HepG2 (cell line): Measurements from ENCODE around the gene NPB. TPM values are rescaled to one million over a fixed set of nuclear protein-coding genes. Genes with fewer than 3 reads are reported as not detected.

Experiments used
- BRD4 ChIP-seq: sonication (generic); formaldehyde crosslinking; IDR thresholded peaks from 2 replicates; pipeline ENCODE4 v1.4.0; 2020; ENCODE audit warnings: missing genetic modification reagents
- ETV5 ChIP-seq: IDR thresholded peaks from 2 replicates; pipeline ENCODE4 v1.6.1; 2018; ENCODE audit warnings: missing biosample characterization, missing genetic modification reagents, inconsistent platforms, borderline replicate concordance
- FOXA1 ChIP-seq, 2 experiments: fragments of 450-650 bp in 1 of 2; sonication (generic) in 1 of 2; formaldehyde crosslinking in 1 of 2; IDR thresholded peaks; 2 replicates each; pipeline versions ENCODE4 v1.4.0 to v1.6.1; 2016 to 2020; ENCODE audit warnings: missing genetic modification reagents in 1 of 2
- FOXM1 ChIP-seq: sonication (generic); formaldehyde crosslinking; IDR thresholded peaks from 2 replicates; pipeline ENCODE4 v1.5.0; 2020; ENCODE audit warnings: missing genetic modification reagents
- GPN1 ChIP-seq: sonication (generic); formaldehyde crosslinking; IDR thresholded peaks from 2 replicates; pipeline ENCODE4 v1.5.1; 2020; ENCODE audit warnings: missing genetic modification reagents, borderline replicate concordance
- HDAC1 ChIP-seq: sonication (generic); formaldehyde crosslinking; IDR thresholded peaks from 2 replicates; pipeline ENCODE4 v1.5.1; 2020; ENCODE audit warnings: mild to moderate bottlenecking, missing genetic modification reagents
- HDAC6 ChIP-seq: fragments of 200-600 bp; sonication (generic); IDR thresholded peaks from 2 replicates; pipeline ENCODE4 v1.7.0; 2017; ENCODE audit warnings: mild to moderate bottlenecking, antibody characterized with exemption, low read length, low read depth
- HHEX ChIP-seq: IDR thresholded peaks from 2 replicates; pipeline ENCODE4 v1.6.1; 2016; ENCODE audit warnings: control low read depth
- HNF4A ChIP-seq: sonication (generic); formaldehyde crosslinking; IDR thresholded peaks from 2 replicates; pipeline ENCODE4 v1.4.0; 2020; ENCODE audit warnings: missing genetic modification reagents
- KMT2B ChIP-seq: IDR thresholded peaks from 2 replicates; pipeline ENCODE4 v1.6.1; 2016; ENCODE audit warnings: missing genetic modification reagents, missing compliant biosample characterization
- PCBP2 ChIP-seq: fragments of 200-400 bp; formaldehyde crosslinking; optimal IDR thresholded peaks from 2 replicates; pipeline ENCODE3; 2018; ENCODE audit warnings: low read length, low read depth; ENCODE audit not compliant: poor library complexity, severe bottlenecking
- RFX1 ChIP-seq: fragments of 450-650 bp; IDR thresholded peaks from 2 replicates; pipeline ENCODE4 v1.6.1; 2017
- SETDB1 ChIP-seq: sonication (generic); formaldehyde crosslinking; IDR thresholded peaks from 2 replicates; pipeline ENCODE4 v1.5.1; 2020; ENCODE audit warnings: missing genetic modification reagents, mild to moderate bottlenecking, borderline replicate concordance
- SRSF4 ChIP-seq: fragments of 200-400 bp; formaldehyde crosslinking; IDR thresholded peaks from one replicate; pipeline ENCODE4 v1.6.1; 2018; ENCODE audit warnings: mild to moderate bottlenecking, low read depth, low read length, moderate library complexity; ENCODE audit not compliant: poor library complexity, severe bottlenecking
- ZNF3 ChIP-seq: IDR thresholded peaks from 2 replicates; pipeline ENCODE4 v1.7.0; 2017; ENCODE audit warnings: inconsistent platforms
- ZNF678 ChIP-seq: sonication (generic); formaldehyde crosslinking; IDR thresholded peaks from 2 replicates; pipeline ENCODE4 v1.4.0; 2020; ENCODE audit warnings: mild to moderate bottlenecking, missing genetic modification reagents
- ZNF850 ChIP-seq: sonication (generic); formaldehyde crosslinking; conservative IDR thresholded peaks from 2 replicates; pipeline ENCODE4 v1.9.0; 2021; ENCODE audit warnings: mild to moderate bottlenecking, missing genetic modification reagents
- polyA plus RNA-seq, 8 experiments: library from polyadenylated mRNA; depleted of rRNA in 3 of 8; stranded (reverse) in 7 of 8; unstranded in 1 of 8; fragments of >200 nt; fragmentation: Illumina TruSeq in 4 of 8; extraction: Trizol in 4 of 8; gene quantifications; 2 replicates each; pipeline versions ENCODE4 v1.2.1 to v1.2.3, GENCODE V29; 2011 to 2016; ENCODE audit warnings: low read depth in 4 of 8, missing spikeins in 1 of 8, mixed read lengths in 1 of 8; ENCODE audit not compliant: insufficient read depth in 1 of 8
- total RNA-seq, 5 experiments: library from RNA; depleted of rRNA; stranded (reverse); fragments of >200 nt; fragmentation: Illumina TruSeq; extraction: Trizol; gene quantifications; 2 replicates each; pipeline ENCODE4 v1.2.3, GENCODE V29; 2016; ENCODE audit warnings: low read depth in 1 of 5
- TF ChIP-seq, protein P1 (sequence below): conservative IDR thresholded peaks from 2 replicates; pipeline ENCODE4 v1.6.1; 2018; ENCODE audit warnings: missing genetic modification reagents
- TF ChIP-seq, protein P2 (sequence below): sonication (generic); formaldehyde crosslinking; IDR thresholded peaks from 2 replicates; pipeline ENCODE4 v1.4.0; 2020; ENCODE audit warnings: mild to moderate bottlenecking, missing genetic modification reagents, borderline replicate concordance
- TF ChIP-seq, protein P3 (sequence below): sonication (generic); formaldehyde crosslinking; IDR thresholded peaks from 2 replicates; pipeline ENCODE4 v1.4.0; 2020; ENCODE audit warnings: low read depth, mild to moderate bottlenecking, missing genetic modification reagents
- TF ChIP-seq, protein P4 (sequence below): sonication (generic); formaldehyde crosslinking; IDR thresholded peaks from 2 replicates; pipeline ENCODE4 v1.4.0; 2020; ENCODE audit warnings: missing genetic modification reagents, borderline replicate concordance
- TF ChIP-seq, protein P5 (sequence below): sonication (generic); formaldehyde crosslinking; IDR thresholded peaks from 2 replicates; pipeline ENCODE4 v1.8.1; 2023; ENCODE audit warnings: missing genetic modification reagents, inconsistent platforms, borderline replicate concordance

Gene NPB
- total and polyA plus RNA-seq, 2 of the 13 experiments (the other 11 are each of a cell fraction or from before 2014, with no cell fraction given) = 0.11 to 0.93 TPM

DNA sequence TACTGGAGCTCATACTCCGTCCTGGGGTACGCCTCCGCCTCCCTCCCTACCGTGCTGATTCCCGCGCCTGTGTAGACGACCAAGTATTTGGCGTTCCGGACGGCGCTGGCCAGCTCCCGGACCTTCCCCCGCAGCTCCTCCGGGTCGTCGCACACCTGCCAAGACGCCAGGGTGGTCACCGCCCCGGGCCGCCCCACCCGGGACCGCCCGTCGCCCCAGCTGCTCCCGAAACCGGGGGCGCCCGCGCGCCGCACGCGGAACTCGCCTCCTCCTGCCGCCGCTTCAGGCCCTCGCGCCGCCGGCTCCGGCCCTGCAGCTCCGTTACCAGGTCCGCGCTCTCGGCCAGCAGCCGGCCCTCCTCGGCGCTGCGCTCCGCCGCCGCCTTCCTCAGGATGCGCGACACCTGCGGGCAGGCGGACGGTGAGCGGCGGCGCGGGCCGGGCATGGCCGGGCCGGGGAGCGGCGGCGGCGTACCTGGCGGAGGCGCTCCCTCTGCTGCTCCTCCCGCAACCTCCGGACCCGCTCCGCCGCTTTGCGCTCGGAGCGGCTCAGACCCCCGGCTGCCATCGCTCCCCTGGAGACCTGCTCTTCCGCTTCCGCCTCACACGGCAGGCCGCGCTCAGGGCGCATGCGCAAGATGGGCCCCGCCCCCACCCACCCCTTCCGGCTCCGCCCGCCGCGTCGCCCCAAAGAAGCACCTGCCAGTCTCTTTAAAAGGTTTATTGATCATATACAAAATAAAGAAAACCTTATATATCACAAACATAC, 15.7 kb downstream of the NPB start, which contains the start of gene SIRT7 (continued):
- TF ChIP-seq, protein P1, sequence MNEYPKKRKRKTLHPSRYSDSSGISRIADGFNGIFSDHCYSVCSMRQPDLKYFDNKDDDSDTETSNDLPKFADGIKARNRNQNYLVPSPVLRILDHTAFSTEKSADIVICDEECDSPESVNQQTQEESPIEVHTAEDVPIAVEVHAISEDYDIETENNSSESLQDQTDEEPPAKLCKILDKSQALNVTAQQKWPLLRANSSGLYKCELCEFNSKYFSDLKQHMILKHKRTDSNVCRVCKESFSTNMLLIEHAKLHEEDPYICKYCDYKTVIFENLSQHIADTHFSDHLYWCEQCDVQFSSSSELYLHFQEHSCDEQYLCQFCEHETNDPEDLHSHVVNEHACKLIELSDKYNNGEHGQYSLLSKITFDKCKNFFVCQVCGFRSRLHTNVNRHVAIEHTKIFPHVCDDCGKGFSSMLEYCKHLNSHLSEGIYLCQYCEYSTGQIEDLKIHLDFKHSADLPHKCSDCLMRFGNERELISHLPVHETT (CRISPR knock-in tag) = no peak
- TF ChIP-seq BRD4 (CRISPR knock-in tag) (no peak), ZNF678 (no peak), HDAC1 (CRISPR knock-in tag) (peak; percentile 51; the same call in 1 of the 2 replicates), ZNF850 (CRISPR knock-in tag) (no peak), RFX1 (no peak), HDAC6 (no peak), ETV5 (CRISPR knock-in tag) (peak; percentile 66; the same call in 1 of the 2 replicates), GPN1 (CRISPR knock-in tag) (no peak), KMT2B (CRISPR knock-in tag) (no peak), ZNF3 (CRISPR knock-in tag) (no peak), HNF4A (CRISPR knock-in tag) (no peak), SRSF4 (peak; percentile 79), FOXM1 (CRISPR knock-in tag) (no peak), FOXA1 (IDR thresholded peaks at IDR 0.05) (no peak), FOXA1 (CRISPR knock-in tag; IDR thresholded peaks at IDR 0.05) (no peak), HHEX (no peak), SETDB1 (no peak), PCBP2 (no peak)
- TF ChIP-seq, protein P2, sequence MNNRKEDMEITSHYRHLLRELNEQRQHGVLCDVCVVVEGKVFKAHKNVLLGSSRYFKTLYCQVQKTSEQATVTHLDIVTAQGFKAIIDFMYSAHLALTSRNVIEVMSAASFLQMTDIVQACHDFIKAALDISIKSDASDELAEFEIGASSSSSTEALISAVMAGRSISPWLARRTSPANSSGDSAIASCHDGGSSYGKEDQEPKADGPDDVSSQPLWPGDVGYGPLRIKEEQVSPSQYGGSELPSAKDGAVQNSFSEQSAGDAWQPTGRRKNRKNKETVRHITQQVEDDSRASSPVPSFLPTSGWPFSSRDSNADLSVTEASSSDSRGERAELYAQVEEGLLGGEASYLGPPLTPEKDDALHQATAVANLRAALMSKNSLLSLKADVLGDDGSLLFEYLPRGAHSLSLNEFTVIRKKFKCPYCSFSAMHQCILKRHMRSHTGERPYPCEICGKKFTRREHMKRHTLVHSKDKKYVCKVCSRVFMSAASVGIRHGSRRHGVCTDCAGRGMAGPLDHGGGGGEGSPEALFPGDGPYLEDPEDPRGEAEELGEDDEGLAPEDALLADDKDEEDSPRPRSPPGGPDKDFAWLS (CRISPR knock-in tag) = no peak
- TF ChIP-seq, protein P3, sequence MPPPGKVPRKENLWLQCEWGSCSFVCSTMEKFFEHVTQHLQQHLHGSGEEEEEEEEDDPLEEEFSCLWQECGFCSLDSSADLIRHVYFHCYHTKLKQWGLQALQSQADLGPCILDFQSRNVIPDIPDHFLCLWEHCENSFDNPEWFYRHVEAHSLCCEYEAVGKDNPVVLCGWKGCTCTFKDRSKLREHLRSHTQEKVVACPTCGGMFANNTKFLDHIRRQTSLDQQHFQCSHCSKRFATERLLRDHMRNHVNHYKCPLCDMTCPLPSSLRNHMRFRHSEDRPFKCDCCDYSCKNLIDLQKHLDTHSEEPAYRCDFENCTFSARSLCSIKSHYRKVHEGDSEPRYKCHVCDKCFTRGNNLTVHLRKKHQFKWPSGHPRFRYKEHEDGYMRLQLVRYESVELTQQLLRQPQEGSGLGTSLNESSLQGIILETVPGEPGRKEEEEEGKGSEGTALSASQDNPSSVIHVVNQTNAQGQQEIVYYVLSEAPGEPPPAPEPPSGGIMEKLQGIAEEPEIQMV (CRISPR knock-in tag) = 0 out of 2 replicates have a peak, but pooled peaks have one; percentile 60
- TF ChIP-seq, protein P4, sequence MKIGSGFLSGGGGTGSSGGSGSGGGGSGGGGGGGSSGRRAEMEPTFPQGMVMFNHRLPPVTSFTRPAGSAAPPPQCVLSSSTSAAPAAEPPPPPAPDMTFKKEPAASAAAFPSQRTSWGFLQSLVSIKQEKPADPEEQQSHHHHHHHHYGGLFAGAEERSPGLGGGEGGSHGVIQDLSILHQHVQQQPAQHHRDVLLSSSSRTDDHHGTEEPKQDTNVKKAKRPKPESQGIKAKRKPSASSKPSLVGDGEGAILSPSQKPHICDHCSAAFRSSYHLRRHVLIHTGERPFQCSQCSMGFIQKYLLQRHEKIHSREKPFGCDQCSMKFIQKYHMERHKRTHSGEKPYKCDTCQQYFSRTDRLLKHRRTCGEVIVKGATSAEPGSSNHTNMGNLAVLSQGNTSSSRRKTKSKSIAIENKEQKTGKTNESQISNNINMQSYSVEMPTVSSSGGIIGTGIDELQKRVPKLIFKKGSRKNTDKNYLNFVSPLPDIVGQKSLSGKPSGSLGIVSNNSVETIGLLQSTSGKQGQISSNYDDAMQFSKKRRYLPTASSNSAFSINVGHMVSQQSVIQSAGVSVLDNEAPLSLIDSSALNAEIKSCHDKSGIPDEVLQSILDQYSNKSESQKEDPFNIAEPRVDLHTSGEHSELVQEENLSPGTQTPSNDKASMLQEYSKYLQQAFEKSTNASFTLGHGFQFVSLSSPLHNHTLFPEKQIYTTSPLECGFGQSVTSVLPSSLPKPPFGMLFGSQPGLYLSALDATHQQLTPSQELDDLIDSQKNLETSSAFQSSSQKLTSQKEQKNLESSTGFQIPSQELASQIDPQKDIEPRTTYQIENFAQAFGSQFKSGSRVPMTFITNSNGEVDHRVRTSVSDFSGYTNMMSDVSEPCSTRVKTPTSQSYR (CRISPR knock-in tag) = no peak
- TF ChIP-seq, protein P5, sequence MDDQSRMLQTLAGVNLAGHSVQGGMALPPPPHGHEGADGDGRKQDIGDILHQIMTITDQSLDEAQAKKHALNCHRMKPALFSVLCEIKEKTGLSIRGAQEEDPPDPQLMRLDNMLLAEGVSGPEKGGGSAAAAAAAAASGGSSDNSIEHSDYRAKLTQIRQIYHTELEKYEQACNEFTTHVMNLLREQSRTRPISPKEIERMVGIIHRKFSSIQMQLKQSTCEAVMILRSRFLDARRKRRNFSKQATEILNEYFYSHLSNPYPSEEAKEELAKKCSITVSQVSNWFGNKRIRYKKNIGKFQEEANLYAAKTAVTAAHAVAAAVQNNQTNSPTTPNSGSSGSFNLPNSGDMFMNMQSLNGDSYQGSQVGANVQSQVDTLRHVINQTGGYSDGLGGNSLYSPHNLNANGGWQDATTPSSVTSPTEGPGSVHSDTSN (CRISPR knock-in tag) = no peak
